Iris pigment epithelial cell (primary cell): ENCODE measurements around the gene SH3GL1.
A peak's percentile ranks its signal among the peaks of the same experiment; 100 is the strongest.

ENCODE experiments used
- DNase-seq: peaks from one replicate; pipeline ENCODE4 v3.0.0-alpha.2; 2011; ENCODE audit warnings: low read depth

Gene SH3GL1

GRCh38 chr19:4400135-4400936 lies at the start of gene SH3GL1:
TSS of gene SH3GL1 (minus strand) at chr19:4400547. CDS start at chr19:4400368, 179 bp downstream.
- peak; percentile 86 for DNase-seq

- no peak for DNase-seq
Measured at GRCh38 chr19:4449639-4450028, 49.3 kb upstream of the SH3GL1 start.

- no peak for DNase-seq
Measured at GRCh38 chr19:4449022-4449638, 48.8 kb upstream of the SH3GL1 start.

GRCh38 chr19:4448147-4448985 lies 48.0 kb upstream of the SH3GL1 start:
- no peak for DNase-seq

- no peak for DNase-seq
Measured at GRCh38 chr19:4447327-4448146, 47.2 kb upstream of the SH3GL1 start.

GRCh38 chr19:4446704-4447200 lies 46.4 kb upstream of the SH3GL1 start:
- DNase-seq, result no peak

GRCh38 chr19:4445963-4446703 lies 45.8 kb upstream of the SH3GL1 start:
- DNase-seq, result no peak

- DNase-seq, result peak; percentile 60
Measured at GRCh38 chr19:4444765-4445741, 44.7 kb upstream of the SH3GL1 start.

- DNase-seq, result no peak
Measured at GRCh38 chr19:4443966-4444764, 43.8 kb upstream of the SH3GL1 start.

GRCh38 chr19:4443188-4443587 lies 42.8 kb upstream of the SH3GL1 start:
- DNase-seq, result no peak

- no peak for DNase-seq
Measured at GRCh38 chr19:4442819-4443146, 42.4 kb upstream of the SH3GL1 start.

- DNase-seq, result no peak
Measured at GRCh38 chr19:4441994-4442818, 41.9 kb upstream of the SH3GL1 start.

GRCh38 chr19:4439243-4439642 lies 38.9 kb upstream of the SH3GL1 start:
- no peak for DNase-seq

- DNase-seq, result no peak
Measured at GRCh38 chr19:4437103-4437502, 36.8 kb upstream of the SH3GL1 start.

- no peak for DNase-seq
Measured at GRCh38 chr19:4436231-4436630, 35.9 kb upstream of the SH3GL1 start.

GRCh38 chr19:4434391-4434790 lies 34.0 kb upstream of the SH3GL1 start:
- DNase-seq, result no peak

GRCh38 chr19:4432918-4433506 lies 32.7 kb upstream of the SH3GL1 start:
- no peak for DNase-seq
